22Rv1 (cell line): Measurements from ENCODE around the gene ALOX5.

Experiments
- CTCF ChIP-seq: fragments of 450-650 bp; IDR thresholded peaks from 2 replicates; pipeline ENCODE4 v1.5.1; 2017; ENCODE audit warnings: mild to moderate bottlenecking
- ZFX ChIP-seq: fragments of 450-650 bp; IDR thresholded peaks from 2 replicates; pipeline ENCODE4 v1.6.1; 2017; ENCODE audit warnings: antibody characterized with exemption, borderline replicate concordance

GRCh38 chr10:45418417-45418848, 44.4 kb downstream of the ALOX5 start:
- TF ChIP-seq CTCF, result no peak
- TF ChIP-seq ZFX, result no peak
